HG02798 (cell line): ENCODE results near the gene ODF4.
"Not testable (repeated sequence)": the region's sequence is repeated elsewhere in the genome, so short reads cannot be mapped to it uniquely, and the experiment has no call there.

Source experiments
- ATAC-seq: cut with Tn5 transposase; IDR thresholded peaks from one replicate; pipeline ENCODE4 v1.9.1; 2021; ENCODE audit warnings: mild to moderate bottlenecking; ENCODE audit not compliant: unreplicated experiment, poor library complexity

Gene ODF4

DNA sequence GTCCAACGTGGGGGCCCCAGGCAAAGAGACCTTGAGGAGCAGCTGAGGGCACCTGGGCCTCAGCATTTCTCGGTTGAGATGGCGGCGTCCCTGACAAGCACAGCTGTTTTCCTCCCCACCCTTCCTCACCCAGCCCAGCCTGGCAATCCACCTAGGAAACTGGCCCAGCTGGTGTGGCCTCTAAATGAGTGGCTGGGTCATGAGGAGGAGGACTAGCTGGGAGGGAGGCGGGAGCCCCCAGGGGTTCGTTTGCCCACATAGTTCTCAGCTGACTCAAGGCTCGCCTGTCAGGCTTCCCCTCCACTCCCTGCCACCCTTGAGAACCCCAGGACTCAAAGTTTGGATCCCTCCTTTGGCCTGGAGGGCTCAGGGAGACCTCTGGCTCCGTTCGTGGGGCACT is 52.1 kb downstream of the ODF4 start:
- no peak for ATAC-seq

DNA sequence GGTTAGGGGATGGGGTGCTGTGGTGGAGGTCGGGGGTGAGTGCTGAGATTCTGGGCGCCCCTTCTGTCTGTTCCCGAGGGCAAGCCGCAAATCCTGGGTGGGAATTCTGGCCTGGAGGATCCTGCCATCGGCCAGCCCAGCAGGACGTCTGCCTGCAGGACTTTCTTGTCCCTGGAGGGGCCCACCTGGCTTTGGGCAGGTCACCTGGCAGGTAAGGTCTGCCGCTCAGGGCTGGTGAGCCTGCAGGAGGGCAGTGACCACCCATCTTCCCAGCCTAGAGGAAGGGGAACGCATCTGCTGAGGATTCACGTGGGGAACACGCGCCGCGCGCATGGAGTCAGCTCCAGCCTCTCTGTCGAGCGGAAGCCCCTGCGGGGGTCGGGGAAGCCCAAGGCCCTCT is 52.6 kb downstream of the ODF4 start:
- ATAC-seq, result no peak

DNA sequence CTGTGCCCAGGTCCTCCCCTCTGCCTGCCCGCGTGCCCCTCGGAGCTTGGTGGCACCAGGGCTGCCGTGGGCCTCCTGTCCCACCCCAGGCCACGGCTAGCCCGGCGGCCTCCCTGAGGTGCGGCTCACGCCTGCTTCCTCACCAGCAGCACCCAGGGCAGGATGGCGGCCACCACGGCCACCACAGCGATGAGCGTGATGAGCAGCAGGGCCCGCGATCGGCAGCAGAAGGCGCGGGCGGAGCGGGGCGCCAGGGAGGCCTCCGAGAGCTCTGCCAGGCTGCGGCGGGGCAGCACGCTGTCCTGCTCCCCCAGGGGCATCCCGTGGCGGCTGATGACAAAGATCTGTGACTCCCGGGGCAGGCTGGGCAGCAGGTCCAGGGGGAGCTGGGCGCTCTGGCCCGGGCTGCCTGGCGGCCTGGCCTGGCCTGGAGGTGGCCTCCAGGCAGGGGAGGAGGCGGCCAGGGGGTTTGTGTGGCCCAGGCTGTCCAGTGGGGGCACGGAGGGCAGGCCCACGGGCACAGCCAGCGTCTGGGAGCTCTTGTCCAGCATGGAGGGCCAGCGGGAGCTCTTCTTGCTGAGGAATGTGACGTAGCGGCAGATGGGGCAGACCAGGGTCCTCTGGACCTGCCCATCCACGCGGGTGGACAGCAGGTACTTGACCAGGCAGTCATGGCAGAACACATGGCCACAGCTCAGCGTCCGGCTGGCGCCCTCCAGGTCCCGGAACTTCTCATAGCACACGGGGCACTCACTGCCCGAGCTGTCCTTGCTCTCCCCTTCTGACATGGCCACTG is 53.2 kb downstream of the ODF4 start:
- no peak for ATAC-seq

DNA sequence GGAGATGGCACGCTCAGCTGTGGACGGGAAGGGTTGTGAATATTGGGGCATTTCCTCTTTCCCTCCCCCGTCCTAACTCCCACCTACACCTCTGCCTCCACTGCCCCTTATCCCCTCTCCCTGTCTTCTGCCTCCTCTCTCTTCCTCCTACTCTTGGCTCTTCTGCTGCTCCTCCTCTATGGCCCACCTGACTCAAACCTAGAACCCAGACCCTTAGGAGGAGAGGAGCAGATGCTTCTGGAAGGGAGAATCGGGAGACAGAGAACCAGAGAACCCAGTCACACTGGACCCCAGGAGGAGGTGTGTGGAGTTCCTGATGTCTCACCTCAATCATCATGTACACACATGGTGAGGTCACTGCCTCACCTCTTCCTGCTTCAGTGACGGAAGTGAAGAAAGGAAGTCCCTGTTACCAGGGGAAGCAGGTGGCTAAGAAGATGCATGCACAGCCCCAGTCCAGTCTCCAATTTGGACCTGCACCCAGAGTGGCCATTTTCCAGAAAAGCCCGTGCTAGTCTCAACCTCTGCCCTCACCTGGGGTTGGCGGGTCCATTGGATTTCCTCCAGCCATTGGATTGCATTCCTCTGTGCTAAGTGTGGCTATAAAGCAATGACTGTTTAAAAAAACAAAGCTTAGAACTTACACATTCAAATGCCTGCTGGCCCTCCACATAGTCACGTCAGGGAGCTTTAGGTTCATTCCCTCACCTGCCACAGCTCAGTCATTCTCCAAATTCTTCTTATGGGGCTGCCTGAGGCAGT is 54.0 kb downstream of the ODF4 start:
- ATAC-seq, result no peak

DNA sequence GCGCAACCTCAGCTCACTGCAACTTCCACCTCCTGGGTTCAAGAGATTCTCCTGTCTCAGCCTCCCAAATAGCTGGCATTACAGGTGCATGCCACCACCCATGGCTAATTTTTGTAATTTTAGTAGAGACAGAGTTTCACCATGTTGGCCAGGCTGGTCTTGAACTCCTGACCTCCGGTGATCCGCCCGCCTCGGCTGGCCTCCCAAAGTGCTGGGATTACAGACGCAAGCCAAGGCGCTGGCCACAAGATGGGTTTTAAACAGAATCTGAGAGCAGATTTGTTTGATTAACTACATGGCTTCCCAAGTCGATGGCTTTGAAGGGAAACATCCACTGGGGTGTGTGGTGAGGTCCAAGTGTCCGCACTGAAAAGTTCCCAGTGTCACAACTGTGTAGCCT is 54.9 kb downstream of the ODF4 start:
- ATAC-seq, result not testable (repeated sequence)
